Fibroblast of upper back skin (primary cell): ENCODE measurements around the gene BCAP31.

Experiments
- DNase-seq: peaks from one replicate; pipeline ENCODE4 v3.0.0-alpha.2; 2013

BCAP31 gene

DNA sequence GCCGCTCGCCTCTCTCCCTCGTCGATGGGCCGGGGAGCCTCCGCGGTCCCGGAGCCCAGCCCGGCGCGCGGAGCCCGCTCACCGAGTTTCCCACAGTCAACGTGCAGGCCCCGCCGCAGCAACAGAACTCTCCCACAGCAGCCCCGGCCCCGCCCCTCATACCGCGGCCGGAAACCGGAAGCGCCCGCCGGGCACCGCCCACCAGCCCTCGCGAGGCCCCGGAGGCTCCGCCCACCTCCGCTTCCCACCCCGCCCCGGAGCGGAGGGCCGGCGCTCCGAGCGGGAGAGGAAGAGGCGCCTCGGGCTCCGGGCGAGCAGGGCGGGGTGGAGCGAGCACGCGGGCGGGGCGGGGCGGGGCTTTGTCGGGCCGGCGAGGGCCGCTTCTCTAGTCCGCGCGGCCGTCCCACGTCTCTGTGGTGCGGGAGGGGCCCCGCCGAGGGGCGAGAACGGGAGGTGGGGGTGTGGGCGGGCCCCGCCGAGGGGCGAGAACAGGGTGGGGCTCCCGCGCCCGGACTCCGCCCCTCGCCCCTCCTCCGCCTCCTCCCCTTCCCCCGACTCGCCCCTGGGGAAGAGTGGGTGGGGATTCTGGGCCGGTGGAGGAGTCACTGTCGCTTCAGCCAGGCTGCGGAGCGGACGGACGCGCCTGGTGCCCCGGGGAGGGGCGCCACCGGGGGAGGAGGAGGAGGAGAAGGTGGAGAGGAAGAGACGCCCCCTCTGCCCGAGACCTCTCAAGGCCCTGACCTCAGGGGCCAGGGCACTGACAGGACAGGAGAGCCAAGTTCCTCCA, at the start of gene BCAP31, which contains the start of gene ABCD1:
BCAP31 (minus strand) TSS at position 136 of the 787 bp plus-strand sequence. CDS start 1,143 bp downstream, outside the sequence.
ABCD1 (plus strand) TSS at position 605 of the 787 bp plus-strand sequence. CDS start 411 bp downstream, outside the sequence.
- peak; percentile 83 for DNase-seq

DNA sequence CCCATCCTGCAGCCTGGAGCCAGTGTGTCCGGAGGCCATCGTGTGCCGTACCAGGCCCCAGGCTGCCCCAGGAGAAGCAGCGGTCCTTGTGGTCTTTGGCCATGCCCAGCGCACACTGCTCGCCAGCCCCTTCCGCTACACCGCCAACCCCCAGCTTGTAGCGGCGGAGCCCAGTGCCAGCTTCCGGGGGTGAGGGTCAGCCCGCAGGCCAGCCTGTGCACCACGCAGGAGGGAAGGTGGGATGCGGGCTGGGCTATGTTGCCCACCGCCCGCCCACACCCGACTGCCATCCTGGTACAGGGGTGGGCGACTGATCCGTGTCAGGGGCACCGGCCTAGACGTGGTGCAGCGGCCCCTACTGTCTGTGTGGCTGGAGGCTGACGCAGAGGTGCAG, 49.0 kb upstream of the BCAP31 start:
- DNase-seq: no peak

DNA sequence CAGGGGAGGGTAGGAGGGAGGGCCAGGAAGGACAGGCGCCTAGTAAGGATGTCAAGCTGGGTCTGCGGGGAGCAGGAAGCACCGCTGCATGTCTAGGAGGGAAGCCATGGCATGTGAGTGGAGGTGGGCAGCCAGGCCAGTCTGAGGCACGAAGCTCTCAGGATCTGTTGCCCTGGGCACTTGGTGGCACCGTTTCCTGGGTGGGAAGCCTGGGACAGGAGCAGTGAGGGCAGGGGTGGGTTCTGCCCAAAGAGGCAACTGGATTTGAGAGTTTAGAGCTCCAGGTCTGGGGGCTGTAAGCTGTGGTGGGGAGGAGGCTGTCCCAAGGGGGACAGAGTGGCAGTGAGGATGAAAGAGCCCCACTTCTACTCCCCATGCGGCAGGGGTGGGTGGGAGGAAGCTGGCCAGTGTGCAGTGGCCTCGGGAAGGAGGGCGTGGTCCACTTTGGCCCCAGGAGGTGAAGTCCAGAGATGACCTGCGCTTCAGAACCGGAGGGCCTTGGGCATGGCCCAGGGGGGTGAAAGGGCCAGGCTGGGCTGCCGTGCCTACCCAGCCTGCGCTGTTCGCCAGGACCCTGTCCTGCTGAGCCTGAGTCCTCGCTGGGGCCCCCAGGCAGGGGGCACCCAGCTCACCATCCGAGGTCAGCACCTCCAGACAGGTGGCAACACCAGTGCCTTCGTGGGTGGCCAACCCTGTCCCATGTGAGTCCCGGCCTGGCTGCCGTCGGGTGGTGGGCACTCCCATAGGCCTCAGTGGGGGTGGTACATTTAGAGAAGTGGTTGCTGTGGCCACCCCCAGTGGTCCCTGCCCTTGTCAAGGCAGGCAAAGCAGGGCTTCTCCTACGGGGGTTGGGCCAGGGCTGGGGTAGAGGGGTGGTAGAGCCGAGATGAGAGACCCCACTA, 48.4 kb upstream of the BCAP31 start:
- DNase-seq: no peak

DNA sequence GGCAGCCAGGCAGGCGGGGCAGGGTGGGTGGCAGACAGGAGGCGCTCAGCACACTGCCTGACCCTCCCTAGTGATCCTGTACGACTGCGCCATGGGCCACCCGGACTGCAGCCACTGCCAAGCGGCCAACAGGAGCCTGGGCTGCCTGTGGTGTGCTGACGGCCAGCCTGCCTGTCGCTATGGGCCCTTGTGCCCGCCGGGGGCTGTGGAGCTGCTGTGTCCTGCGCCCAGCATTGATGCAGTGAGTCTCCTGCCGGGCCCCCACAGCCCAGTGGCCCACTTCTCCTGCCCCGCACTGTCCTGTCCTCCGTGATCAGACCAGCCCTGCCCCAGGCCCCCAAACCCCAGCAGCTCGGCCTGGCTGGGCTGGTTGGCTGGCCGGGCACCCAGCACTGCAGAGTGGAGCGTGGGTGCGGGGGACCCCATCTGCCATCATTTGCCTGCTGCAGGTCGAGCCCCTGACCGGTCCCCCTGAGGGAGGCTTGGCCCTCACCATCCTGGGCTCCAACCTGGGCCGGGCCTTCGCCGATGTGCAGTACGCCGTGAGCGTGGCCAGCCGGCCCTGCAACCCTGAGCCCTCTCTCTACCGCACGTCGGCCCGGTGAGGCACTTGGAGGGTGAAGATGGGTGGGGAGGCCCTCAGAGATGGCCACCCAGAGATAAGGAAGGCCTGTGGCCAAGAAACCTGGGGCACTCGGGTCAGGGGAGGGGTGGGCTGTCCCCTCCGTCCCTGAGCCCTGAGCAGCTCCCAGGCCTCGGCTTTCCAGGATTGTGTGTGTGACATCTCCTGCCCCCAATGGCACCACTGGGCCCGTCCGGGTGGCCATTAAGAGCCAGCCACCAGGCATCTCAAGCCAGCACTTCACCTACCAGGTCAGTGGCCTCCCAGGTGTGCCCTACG, 47.5 kb upstream of the BCAP31 start:
- DNase-seq: no peak

DNA sequence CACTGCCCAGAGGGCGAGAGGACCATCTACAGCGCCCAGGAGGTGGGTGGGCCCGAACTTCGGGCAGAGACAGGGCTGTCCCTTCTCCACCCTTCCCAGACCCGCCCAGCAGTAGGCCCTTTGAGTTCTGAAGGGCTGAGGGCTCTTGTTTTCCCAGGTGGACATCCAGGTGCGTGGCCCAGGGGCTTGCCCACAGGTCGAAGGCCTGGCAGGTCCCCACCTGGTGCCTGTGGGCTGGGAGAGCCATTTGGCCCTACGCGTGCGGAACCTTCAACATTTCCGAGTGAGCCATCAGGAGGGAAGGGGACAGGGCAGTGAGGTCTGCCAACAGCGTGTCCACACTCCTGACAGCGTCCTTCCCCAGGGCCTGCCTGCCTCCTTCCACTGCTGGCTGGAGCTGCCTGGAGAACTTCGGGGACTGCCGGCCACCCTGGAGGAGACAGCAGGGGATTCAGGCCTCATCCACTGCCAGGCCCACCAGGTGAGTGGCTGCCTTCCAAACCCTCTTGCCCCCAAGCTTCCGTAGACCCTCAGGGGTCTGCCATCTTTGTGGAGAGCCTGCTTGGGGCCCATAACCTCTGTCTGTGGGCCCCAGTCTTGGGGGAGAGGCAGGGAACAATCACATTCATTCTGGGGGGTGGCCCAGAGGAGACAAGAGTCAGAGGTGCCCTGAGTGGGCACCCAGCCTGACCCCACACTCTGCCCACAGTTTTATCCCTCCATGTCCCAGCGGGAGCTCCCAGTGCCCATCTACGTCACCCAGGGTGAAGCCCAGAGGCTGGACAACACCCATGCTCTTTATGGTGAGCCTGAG, 46.6 kb upstream of the BCAP31 start:
- no peak for DNase-seq

DNA sequence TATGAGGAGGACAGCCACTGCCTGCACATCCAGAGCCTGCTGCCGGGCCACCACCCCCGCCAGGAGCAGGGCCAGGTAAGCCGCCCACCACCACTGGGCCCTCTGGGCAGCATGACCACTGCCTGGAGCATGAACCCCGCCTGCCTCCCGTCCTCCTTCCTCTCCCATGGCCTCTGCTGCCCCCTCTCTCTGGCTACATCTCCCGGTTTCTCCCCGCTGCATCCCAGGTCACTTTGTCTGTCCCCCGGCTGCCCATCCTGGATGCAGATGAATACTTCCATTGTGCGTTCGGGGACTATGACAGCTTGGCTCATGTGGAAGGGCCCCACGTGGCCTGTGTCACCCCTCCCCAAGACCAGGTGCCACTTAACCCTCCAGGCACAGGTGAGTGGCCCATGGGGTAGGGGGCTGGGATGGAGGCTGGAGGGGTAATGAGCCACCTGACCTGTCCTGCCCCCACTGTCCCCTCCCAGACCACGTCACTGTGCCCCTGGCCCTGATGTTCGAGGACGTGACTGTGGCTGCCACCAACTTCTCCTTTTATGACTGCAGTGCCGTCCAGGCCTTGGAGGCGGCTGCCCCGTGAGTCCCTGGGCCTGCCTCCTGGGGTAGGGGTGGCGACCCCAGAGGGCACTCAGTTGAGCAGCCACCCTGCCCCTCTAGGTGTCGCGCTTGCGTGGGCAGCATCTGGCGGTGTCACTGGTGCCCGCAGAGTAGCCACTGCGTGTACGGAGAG, 45.8 kb upstream of the BCAP31 start:
- no peak for DNase-seq

DNA sequence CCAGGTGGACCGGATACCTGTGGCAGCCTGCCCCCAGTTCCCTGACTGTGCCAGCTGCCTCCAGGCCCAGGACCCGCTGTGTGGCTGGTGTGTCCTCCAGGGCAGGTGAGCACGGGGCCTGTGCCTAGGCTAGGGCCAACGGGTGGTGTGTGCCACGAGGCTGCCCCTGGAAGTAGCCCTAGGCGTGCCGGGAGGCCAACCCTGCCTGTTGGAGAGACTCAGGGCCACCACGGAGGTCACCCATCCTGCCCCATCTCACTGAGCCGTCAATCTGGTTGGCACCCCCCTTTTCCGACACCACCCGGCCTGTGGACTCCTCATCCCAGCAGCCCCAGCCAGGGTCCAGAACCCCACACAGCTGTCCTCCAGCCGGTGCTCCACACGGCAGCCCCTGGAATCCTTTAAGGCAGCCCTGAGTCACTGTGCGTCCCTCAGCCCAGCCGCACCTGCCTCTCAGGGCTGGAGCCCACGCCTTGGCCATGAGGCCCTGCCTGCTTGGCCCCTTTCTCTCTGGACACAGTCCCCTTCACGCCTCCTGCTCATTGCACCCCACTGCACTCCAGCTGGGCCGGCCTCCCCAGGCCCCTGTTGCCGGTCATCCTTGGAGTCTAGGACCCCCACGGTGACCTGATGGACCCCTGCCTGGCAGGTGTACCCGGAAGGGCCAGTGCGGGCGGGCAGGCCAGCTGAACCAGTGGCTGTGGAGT, 45.1 kb upstream of the BCAP31 start:
- DNase-seq: no peak

DNA sequence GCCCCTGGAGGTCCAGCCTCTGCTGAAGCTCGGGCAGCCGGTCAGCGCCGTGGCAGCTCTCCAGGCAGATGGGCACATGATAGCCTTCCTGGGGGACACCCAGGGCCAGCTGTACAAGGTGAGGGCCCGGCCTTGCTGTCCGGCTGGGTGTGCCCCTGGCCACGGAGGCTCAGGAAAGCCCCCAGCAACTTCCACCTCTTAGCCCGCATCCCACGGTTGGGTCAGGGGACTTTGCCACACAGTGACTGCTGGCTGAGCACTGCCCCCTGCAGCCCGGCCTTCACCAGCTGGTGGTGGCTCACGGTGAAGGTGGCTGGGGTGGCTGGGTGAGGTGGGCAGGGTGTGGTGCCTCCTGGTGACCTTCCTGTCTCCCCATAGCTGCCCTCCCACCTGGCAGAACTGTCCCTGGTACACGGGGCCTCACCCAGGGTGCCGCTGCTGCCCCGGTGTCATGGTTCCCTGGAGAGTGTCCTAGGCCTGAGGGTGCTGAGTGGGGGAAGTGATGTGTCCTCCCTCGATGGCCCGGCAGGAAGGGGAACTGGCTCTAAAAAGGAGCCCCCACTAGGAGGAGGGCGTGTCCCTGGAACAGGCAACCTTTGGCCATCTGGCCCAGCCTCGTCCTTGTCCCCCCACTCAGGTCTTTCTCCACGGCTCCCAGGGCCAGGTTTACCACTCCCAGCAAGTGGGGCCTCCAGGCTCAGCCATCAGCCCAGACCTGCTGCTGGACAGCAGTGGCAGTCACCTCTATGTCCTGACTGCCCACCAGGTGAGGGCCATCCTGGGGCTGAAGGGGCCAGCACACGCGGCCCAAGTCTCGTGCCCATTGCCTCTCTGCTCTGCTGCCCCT, 44.3 kb upstream of the BCAP31 start:
- no peak for DNase-seq

DNA sequence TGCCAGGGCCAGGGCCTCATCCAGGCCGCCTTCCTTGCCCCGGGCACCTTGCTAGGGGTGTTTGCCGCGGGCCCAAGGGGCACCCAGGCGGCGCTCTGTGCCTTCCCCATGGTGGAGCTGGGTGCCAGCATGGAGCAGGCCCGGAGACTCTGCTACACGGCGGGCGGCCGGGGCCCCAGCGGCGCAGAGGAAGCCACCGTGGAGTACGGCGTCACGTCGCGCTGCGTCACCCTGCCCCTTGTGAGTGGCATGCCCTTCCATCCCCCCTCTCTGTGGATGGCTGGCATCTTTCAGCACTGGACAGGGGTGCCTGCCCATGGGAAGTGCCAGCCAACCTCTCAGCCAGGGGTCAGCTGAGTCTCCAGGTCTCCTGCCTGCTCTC, 43.5 kb upstream of the BCAP31 start:
- DNase-seq: no peak

DNA sequence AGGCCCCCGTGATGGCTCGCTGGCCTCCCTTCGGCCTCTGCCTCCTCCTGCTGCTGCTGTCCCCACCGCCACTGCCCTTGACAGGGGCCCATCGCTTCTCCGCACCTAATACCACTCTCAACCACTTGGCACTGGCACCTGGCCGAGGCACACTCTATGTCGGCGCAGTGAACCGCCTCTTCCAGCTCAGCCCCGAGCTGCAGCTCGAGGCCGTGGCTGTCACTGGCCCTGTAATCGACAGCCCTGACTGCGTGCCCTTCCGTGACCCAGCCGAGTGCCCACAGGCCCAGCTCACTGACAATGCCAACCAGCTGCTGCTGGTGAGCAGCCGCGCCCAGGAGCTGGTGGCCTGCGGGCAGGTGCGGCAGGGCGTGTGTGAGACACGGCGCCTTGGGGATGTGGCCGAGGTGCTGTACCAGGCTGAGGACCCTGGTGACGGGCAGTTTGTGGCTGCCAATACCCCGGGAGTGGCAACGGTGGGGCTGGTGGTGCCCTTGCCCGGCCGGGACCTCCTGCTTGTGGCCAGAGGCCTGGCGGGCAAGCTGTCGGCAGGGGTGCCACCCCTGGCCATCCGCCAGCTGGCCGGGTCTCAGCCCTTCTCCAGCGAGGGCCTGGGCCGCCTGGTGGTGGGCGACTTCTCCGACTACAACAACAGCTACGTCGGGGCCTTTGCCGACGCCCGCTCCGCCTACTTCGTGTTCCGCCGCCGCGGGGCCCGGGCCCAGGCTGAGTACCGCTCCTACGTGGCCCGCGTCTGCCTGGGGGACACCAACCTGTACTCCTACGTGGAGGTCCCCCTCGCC, 42.9 kb upstream of the BCAP31 start:
- DNase-seq: no peak

DNA sequence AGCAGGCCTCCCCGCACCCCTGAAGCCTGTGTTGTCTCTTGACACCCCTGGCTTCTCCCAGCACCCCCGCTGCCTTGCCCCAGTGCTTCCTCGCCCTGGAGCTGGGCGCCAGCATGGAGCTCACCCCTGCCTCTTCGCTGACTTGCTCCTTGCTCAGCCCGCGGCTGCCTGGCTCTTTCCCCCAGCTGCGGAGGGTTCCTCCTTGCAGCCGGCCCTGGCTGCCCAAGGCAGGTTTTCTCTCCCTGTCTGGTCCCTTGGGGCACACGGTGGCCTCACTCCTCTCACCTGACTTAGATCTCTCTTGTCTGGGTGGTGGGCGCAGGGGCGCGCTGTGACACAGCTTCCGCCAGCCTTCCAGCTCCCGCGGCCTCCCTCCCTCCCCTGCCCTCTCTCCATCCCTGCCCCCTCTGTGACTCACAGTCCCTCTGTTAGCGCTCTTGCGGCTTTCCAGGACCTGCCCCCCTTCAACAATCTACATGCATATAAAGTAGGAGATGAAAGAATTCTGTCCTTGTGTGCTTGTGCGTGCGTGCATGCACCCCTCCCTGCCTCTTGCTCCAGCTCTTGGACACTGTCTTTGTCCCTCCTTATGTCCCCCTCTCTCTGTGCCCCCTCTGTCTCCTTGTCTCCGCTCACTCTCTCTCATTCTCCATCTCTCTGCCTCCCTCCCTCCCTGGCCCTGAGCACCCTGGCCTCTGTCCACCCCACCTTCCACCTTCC, 42.1 kb upstream of the BCAP31 start:
- peak; percentile 75 for DNase-seq

DNA sequence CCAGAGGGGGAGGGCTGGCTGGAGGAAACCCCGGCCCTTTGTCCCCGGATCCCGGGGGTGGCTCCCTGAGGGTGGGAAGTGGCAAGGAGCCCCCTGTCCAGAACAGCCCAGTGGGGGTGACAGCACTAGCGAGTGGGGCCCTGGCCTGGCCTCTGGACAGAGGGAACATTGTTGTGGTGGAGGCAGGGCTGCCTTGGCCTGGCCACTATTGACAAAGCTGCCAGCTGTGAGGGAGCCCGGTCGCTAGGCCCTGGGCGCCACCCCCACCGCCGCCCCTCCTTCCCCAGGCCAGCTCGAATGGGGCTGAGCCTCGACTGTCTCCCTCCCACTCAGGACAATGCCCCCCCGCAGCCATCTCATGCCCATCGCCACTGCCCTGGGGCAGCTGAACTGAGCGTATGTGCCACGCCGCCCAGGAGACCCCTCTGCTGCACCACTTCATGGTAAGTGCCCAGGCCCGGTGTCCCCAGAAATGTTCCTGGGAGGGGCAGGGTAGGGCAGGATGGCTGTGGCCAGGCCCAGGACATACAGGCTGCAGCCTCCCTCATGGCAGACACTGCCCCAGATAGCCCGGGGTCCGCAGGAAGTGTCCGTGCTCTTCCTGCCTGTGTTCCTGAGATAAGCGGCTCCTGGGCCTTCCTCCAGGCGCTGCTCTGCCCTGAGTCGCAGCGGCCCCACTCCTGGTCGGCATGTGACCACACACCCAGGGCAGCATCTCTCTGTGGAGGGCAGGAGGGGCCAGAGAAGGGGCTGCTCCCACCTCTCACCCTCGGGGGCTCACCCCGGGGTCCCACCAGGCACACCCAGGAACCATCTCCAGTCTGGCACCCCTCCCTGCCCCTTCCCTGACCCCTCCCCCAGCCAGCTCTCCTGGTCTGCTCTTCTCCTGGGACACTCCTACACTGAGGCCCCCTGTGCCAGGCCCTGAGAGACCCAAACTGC, 41.2 kb upstream of the BCAP31 start:
- DNase-seq: no peak

DNA sequence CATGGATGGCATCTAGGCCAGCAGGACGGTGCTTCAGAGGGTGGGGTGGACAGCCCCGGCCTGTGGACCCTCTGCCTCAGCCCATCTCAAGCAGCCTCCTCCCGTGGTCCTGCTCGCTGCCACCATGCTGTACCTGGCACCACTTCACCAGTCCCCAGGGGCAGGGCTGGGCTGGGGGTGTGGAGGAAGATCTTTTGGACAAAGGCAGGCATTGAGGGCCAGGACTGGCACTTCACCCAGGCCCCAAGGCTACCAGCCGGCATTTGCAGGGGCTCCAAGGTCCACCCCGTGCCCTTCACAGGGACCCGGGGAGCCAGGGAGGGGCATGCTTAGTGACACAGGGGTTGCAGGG, 40.6 kb upstream of the BCAP31 start:
- no peak for DNase-seq

DNA sequence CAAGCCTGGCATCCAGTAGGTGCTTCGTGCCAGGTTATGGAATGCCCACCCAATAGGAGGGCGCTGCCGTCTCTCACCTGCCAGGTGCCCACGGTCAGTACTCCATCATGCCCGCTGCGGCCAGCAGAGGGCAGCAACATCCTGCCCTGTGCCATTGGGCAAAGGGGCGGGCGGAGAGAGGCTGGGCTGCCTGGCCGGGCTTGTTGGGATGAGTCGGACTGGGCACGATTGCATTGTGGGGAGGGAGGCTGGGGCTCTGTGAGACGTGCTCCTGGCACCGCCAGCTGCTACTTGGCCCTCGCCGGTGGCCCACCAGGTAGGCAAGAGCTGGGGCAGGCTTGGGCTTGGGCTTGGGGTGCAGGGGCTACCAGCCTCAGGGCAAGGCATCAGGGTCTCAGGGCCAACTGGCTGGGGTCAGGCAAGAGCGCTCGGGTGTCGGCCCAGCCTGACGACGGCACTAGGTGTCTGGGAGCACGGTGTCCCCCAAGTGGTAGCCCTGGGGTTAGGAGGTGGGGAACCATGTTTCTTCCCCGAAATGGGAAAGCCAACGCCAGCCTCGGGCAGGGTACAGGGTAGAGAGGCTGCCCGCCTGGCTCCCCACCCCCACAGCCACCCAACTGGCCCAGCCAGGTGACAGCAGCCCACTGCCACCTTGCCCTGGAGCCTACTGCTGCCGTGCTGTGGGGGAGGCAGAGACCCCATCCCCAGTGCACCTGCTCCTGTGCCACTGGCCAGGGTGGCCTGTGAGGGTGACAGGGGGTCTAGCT, 40.0 kb upstream of the BCAP31 start, which contains the start of gene PLXNB3:
PLXNB3 (plus strand) TSS at position 261 of the 767 bp plus-strand sequence. CDS start 1,287 bp downstream, outside the sequence.
- peak; percentile 65 for DNase-seq

DNA sequence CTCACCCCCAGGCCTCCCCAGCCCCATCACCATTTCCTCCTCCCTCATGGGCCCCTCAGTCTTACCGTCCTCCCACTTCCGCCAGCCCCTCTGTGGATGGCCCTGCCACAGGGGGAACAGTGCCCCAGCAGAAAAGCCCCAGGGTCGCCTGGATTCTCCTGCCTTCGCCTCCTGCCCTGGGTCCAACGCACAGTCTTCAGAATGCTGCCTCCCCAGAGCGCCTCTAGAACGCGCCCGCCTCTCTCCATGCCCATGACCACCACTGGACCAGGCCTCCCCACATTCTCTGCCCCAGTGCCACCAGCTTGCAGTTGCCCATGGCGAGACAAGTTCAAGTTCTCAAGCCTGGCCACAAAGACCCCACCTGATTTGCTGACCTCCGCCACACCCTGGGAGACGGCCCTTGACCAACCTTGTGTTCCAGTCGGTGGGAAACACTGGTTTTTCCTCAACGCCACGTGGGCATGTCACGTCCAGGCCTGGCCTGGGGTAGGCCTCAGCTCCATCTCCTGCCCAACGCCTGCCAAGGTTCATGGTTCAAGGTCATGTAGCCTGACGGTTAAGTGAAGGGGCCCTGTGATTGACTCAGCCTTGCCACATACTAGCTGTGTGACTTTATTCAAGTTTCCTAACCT, 39.2 kb upstream of the BCAP31 start:
- DNase-seq: no peak
